Right lobe of liver (tissue), 4 donors: ENCODE measurements around the gene SHMT2.

Experiments used
- POLR2A ChIP-seq: fragments of 450-650 bp; IDR thresholded peaks from one replicate; pipeline ENCODE4 v1.6.1; 2017; ENCODE audit warnings: antibody characterized with exemption, mild to moderate bottlenecking
- TF ChIP-seq, protein P1 (sequence below), 4 donors: fragments of 200-600 bp in 3 of 4; fragments of 450-650 bp in 1 of 4; IDR thresholded peaks; one replicate each; pipeline versions ENCODE4 v1.5.1 to v1.8.0; 2016 to 2022; ENCODE audit warnings: antibody characterized with exemption in 4 of 4, mild to moderate bottlenecking in 2 of 4
- donor health status: DM: no; HTN: no; CAD: no.
- donor health status: DM: no; HTN: no; CAD: no.
- donor health status: DM: no; HTN: yes; CAD: no.

DNA sequence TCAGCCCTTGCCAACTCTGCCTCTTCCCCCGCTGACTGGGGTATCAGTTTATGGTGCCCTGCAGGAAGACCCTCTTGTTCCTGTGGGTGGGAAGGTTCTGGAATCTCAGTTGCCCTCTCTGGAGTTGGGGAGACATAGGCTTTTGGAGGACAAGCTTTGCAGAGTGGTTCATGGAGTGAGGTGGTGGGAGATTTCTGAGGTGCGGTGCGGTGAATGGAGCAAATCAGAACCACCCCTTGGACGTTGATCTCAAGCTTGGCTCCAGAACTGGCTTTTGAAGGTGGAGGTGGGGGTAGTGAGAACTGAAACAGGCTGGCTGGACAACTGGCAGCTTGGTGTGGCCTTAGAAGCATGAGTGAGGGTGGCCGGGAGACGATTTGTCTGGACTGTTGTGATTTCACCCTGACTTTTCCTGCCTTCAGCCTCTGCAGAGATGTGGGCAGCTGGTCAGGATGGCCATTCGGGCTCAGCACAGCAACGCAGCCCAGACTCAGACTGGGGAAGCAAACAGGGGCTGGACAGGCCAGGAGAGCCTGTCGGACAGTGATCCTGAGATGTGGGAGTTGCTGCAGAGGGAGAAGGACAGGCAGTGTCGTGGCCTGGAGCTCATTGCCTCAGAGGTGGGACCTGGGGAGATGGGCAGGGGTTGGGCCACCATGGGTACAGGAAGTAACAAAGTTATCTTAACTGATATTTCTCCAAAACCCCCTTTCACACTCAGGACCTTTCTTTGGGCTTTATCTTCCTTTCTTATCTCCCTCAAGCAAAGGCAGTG lies 1.1 kb downstream of the SHMT2 start:
- TF ChIP-seq, protein P1, sequence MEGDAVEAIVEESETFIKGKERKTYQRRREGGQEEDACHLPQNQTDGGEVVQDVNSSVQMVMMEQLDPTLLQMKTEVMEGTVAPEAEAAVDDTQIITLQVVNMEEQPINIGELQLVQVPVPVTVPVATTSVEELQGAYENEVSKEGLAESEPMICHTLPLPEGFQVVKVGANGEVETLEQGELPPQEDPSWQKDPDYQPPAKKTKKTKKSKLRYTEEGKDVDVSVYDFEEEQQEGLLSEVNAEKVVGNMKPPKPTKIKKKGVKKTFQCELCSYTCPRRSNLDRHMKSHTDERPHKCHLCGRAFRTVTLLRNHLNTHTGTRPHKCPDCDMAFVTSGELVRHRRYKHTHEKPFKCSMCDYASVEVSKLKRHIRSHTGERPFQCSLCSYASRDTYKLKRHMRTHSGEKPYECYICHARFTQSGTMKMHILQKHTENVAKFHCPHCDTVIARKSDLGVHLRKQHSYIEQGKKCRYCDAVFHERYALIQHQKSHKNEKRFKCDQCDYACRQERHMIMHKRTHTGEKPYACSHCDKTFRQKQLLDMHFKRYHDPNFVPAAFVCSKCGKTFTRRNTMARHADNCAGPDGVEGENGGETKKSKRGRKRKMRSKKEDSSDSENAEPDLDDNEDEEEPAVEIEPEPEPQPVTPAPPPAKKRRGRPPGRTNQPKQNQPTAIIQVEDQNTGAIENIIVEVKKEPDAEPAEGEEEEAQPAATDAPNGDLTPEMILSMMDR (IDR thresholded peaks at IDR 0.05): no peak
- no peak for TF ChIP-seq POLR2A
